HL-60 (cell line): ENCODE data around the gene PHKG2.

Experiments used
- CTCF ChIP-seq: IDR thresholded peaks from one replicate; pipeline ENCODE4 v1.5.1; 2011; ENCODE audit warnings: low read length, control low read depth, inconsistent platforms; ENCODE audit not compliant: insufficient read depth
- GABPA ChIP-seq: IDR thresholded peaks from 2 replicates; pipeline ENCODE4 v1.6.1; 2012; ENCODE audit warnings: low read depth
- REST ChIP-seq: IDR thresholded peaks from 2 replicates; pipeline ENCODE4 v1.6.1; 2012; ENCODE audit warnings: low read depth; ENCODE audit not compliant: insufficient replicate concordance
- SPI1 ChIP-seq: IDR thresholded peaks from 2 replicates; pipeline ENCODE4 v1.6.1; 2012; ENCODE audit warnings: low read depth, mild to moderate bottlenecking, borderline replicate concordance

GRCh38 chr16:30766206-30766932 lies 18.1 kb downstream of the PHKG2 start:
- no peak for TF ChIP-seq CTCF
- no peak for TF ChIP-seq REST
- no peak for TF ChIP-seq GABPA
- TF ChIP-seq SPI1: no peak
